C4-2B (cell line): Measurements from ENCODE around the gene WFDC8.

Experiments
- CTCF ChIP-seq: fragments of 450-650 bp; conservative IDR thresholded peaks from 2 replicates; pipeline ENCODE4 v1.5.1; 2017; ENCODE audit warnings: mild to moderate bottlenecking
- ZFX ChIP-seq: fragments of 450-650 bp; IDR thresholded peaks from 2 replicates; pipeline ENCODE4 v1.6.1; 2017

GRCh38 chr20:45548410-45548809 lies 30.7 kb downstream of the WFDC8 start:
- TF ChIP-seq CTCF, result no peak
- no peak for TF ChIP-seq ZFX
